NCI-H510A (cell line): ENCODE data around the gene KCNJ14.

ENCODE experiments used
- DNase-seq: peaks from one replicate; lab custom pipeline; 2025; lab: John Stamatoyannopoulos, UW

KCNJ14 gene

GRCh38 chr19:48508729-48509411 is 53.5 kb downstream of the KCNJ14 start:
- no peak for DNase-seq

GRCh38 chr19:48509467-48510194 is 54.3 kb downstream of the KCNJ14 start:
- no peak for DNase-seq

- DNase-seq, result no peak
Measured at GRCh38 chr19:48510421-48511268, 55.3 kb downstream of the KCNJ14 start.

- DNase-seq, result no peak
Measured at GRCh38 chr19:48511321-48511731, 56.0 kb downstream of the KCNJ14 start.

- DNase-seq, result peak; percentile 29
Measured at GRCh38 chr19:48511800-48512503, 56.6 kb downstream of the KCNJ14 start, which contains the start of gene LMTK3. Gene LMTK3, minus strand, starts transcription at chr19:48511835. Its CDS starts 259 bp downstream, at chr19:48511576.

GRCh38 chr19:48512504-48513288 is 57.3 kb downstream of the KCNJ14 start:
- DNase-seq, result no peak

- DNase-seq, result peak; percentile 47
Measured at GRCh38 chr19:48513289-48514122, 58.1 kb downstream of the KCNJ14 start.

GRCh38 chr19:48514123-48514458 is 58.7 kb downstream of the KCNJ14 start:
- no peak for DNase-seq

- no peak for DNase-seq
Measured at GRCh38 chr19:48516536-48516935, 61.2 kb downstream of the KCNJ14 start.
